HEK293T (cell line): ENCODE measurements around the gene PSME3IP1.

Source experiments
- CTBP1 ChIP-seq: fragments of 450-650 bp; IDR thresholded peaks from 2 replicates; pipeline ENCODE4 v1.6.1; 2016; ENCODE audit warnings: borderline replicate concordance
- ELF4 ChIP-seq: fragments of 450-650 bp; IDR thresholded peaks from 2 replicates; pipeline ENCODE4 v1.6.1; 2017; ENCODE audit warnings: antibody characterized with exemption
- FOXK2 ChIP-seq: fragments of 450-650 bp; IDR thresholded peaks from 2 replicates; pipeline ENCODE4 v1.6.1; 2016; ENCODE audit warnings: mild to moderate bottlenecking
- FOXM1 ChIP-seq: fragments of 450-650 bp; IDR thresholded peaks from 2 replicates; pipeline ENCODE4 v1.6.1; 2017; ENCODE audit warnings: mild to moderate bottlenecking, borderline replicate concordance
- NFRKB ChIP-seq: fragments of 450-650 bp; IDR thresholded peaks from 2 replicates; pipeline ENCODE4 v1.6.1; 2016; ENCODE audit warnings: mild to moderate bottlenecking, moderate library complexity
- PKNOX1 ChIP-seq: fragments of 450-650 bp; IDR thresholded peaks from 2 replicates; pipeline ENCODE4 v1.6.1; 2016
- SP1 ChIP-seq: fragments of 450-650 bp; IDR thresholded peaks from 2 replicates; pipeline ENCODE4 v1.6.1; 2017
- SUZ12 ChIP-seq: fragments of 450-650 bp; IDR thresholded peaks from 2 replicates; pipeline ENCODE4 v1.6.1; 2016; ENCODE audit warnings: mild to moderate bottlenecking
- TARDBP ChIP-seq: fragments of 450-650 bp; IDR thresholded peaks from 2 replicates; pipeline ENCODE4 v1.6.1; 2016

GRCh38 chr16:57127836-57128235 is 58.0 kb downstream of the PSME3IP1 start:
- TF ChIP-seq NFRKB: no peak
- TF ChIP-seq SP1: no peak
- no peak for TF ChIP-seq CTBP1
- TF ChIP-seq FOXK2: no peak
- no peak for TF ChIP-seq FOXM1
- TF ChIP-seq SUZ12: no peak
- no peak for TF ChIP-seq TARDBP
- TF ChIP-seq PKNOX1: no peak
- no peak for TF ChIP-seq ELF4
